Stimulated activated CD4-positive, alpha-beta T cell treated with anti-CD3 and anti-CD28 coated beads, Interleukin-4, amount 100 ng/mL, for 4 hours (primary cell): ENCODE measurements around the gene TNS1.
"Not testable (repeated sequence)": the region's sequence is repeated elsewhere in the genome, so short reads cannot be mapped to it uniquely, and the experiment has no call there.

Experiments used
- DNase-seq, 2 experiments: peaks; one replicate each; pipeline ENCODE4 v3.0.0-alpha.2; 2020

The TNS1 gene

DNA sequence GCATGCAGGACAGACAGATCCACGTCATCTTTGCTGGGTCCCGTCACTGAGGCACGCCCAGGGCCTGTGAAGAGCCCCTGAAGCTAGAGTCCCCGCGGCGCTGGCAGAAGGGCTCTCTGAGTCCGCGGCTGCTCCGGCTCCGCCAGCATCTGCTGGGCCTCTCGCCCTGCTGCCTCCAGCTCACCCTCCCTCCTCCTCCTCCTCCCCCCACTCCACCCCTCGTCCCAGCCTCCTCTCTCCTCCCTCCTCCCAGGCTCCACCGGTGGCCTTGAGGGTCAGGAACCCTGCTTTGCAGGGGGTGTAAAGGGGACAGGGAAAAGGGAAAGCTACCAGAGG lies at the start of gene TNS1:
Gene TNS1, minus strand, starts transcription at position 151 of the 336 bp plus-strand sequence. Its CDS starts 123 bp downstream, at position 28.
- DNase-seq = no peak

DNA sequence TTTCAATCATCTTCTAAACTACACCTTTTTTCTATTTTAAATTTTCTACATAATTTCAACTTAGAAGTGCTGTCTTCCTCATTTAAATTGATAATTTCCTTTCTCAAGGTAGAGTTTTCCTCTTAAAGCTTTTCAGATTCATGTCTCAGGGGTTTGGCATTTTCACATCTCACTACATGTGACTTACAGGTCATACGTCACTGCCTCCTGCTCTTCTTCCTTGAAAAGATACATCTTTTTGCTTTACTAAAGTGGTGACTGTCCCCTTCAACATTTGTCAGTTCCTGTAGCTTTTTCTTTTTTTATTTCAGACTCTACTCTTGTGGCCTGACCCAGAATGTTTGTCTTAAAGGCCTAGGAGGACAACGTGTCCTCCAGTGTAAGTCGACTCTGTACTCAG lies 49.1 kb upstream of the TNS1 start:
- DNase-seq = no peak

DNA sequence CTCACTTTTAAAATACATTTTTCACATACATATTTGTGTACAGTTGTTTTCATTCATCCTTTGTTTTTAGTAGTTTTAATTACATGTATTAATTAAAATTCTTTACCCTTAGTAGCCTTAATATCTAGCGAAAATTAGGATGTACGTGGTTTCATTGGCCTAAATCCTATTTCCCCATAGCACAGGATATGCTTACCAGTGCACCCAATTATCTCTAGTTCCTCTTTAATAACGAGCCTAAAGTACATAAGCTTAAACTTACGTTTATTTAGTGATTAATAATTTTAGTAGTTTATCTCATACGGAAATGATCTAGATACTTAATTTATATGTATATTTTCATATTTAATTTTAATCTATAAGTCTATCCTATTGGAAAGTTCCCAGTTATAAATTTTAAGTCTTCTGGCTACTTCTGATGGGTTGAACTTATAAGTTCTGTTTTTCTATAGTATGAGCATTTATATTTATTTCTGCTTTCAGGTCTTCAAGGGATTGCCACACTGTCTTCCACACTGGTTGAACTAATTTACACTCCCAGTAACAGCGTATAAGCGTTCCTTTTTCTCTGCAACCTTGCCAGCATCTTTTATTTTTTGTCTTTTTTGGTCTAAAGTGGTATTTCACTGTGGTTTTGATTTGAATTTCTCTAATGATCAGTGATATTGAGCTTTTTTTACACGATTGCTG lies 44.9 kb upstream of the TNS1 start:
- no peak for DNase-seq

DNA sequence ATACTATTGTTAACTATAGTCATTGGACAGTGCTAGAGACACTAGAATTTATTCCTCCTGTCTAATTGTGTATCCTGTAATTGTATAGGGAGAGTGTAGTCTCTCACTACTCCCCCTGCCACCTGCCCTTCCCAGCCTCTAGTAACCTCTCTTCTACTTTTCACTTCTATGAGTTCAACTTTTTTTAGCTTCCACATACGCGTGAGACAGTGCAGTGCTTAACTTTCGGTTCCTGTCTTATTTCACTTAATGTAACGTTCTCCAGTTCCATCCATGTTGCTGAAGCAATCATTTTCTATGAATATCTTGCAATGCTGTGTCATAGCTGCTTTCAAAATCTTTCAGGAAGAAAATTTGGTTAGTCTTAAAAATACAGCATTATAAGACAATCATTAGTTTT lies 43.4 kb upstream of the TNS1 start:
- DNase-seq = no peak

DNA sequence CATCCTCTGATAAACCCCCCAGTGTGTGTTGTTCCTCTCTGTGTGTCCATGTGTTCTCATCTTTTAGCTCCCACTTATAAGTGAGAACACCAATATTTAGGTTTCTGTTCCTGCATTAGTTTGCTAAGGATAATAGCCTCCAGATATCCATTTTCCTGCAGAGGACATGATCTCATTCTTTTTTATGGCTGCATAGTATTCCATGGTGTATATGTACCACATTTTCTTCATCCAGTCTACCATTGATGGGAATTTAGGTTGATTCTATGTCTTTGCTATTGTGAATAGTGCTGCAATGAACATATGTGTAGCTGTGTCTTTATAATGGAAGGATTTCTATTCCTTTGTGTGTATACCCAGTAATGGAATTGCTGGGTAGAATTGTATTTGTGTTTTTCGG lies 41.8 kb upstream of the TNS1 start:
- DNase-seq = not testable (repeated sequence)

DNA sequence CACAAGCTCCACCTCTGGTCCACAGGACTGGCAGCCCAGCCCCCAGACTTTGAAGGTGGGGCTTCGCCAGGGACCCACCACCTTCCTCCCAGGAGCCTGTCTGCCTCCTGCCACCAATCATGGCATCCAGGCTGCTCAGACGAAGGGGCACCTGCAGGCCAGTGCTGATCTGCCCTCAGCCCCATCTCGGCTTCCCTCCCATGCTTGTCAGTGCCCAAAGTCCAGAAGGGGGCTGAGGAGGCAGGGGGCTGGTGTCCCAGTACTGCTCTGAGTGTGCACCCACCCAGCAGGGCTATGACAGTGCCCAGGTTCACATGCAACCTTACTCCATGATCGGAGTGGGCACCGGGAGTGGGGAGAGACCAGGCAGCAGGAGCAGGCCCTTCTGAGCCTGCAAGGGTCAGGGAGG lies 40.9 kb upstream of the TNS1 start:
- no peak for DNase-seq

DNA sequence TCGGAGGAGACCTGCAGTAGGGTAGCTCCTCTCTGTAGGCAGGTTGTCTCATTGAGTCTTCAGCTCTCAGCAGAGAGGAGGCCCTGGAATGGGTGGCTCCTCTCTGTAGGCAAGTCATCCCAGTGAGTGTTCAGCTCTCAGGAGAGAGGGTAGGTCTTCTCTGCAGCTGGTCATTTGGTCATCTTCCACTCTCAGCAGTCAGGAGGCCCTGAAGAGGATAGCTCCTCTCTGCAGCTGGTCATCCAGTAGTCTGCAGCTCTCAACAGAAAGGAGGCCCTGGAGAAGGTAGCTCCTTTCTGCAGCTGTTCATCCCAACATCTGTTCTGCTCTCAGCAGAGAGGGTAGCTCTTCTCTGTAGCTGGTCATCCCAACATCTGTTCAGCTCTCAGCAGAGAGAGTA lies 40.3 kb upstream of the TNS1 start:
- no peak for DNase-seq

DNA sequence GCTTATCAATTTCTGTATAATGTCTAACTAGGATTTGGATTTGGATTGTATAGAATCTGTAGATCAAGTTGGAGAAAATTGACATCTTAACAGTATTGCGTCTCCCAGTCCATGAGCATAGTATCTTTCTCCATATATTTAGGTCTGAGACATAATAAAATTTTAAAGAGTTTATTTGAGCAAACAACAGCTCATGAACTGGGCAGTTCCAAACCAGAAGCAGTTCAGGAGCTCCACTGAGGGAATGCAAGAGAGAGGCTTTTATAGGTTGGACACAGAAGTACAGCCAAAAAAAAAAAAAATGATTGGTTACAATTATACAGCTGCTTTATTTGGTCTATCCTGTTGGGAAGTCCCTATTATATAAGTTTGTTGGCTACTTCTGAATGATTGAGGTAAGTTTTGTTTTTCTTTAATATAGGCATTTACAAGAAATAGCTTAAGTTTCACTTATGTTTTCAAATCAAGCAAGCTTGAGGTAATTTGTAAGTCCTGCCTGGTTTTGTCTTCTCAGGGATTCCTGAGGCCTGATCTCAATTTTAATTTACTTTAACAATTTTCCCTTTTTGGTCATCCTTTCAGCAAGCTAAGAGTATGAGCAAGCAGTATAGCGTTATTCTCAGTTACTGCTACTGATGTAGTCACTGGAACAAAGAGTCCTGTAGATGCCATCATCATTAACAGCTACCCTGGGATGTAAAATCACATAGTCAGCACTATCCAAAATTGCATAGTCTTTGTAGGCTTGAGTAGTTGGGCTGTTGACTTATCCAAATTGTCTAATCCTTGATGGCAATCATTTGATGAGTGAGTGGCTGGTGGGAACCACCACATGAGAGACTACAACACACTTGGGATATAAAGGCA lies 38.7 kb upstream of the TNS1 start:
- no peak for DNase-seq

DNA sequence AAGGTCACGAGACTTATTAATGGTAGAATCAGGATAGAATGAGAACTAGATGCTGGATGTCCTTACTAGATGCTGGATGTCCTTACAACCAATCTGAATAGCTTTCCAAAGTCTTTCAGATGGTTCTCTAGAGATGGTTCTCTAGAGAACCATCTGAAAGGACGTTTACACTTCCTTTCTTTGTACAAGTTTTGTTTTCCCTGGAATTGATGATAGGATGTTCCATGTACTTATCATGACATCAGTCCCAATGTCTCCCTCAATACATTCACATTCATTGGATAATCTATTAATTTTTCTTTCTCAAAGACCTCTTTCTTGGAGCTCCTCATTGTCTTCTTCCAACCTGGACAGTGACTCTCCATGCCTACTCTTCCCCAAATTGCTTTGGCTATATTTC lies 38.1 kb upstream of the TNS1 start:
- no peak for DNase-seq

DNA sequence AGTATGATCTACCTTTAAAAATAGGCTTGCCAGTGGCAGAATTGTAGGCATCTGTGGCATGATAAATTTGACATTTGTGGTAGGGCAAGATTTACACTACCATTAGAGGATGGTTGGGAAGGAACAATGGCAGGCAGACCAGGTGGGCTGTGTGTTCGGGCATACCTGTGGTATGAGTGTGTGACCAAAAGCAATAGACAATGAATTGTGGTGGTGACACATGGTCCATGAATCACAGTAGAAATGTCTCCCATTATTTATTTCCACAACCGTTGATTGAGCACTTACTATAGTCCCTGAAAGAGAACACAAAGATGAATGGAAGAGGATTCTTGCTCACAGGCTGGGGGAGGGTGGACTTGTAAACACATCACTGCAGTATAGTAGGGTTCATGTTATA lies 36.4 kb upstream of the TNS1 start:
- DNase-seq = no peak

DNA sequence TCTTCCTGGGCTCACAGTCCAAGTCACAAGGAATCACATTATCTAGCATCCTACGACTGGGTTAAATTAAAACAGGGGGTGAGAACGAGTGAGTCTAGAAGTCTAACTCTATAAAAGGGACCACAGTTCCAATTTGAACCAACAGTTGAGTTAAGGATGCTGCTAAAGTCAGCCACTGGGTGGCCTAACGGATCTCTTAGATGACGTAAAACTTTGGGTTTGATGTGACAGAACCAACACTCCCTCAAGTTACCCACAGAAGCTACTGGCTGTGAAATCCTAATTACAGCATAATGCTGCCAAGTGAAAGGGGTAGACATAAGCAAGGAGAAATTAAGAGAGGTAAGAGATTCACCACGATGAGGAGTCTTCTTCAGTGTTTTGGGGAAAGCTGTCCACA lies 33.6 kb upstream of the TNS1 start:
- no peak for DNase-seq

DNA sequence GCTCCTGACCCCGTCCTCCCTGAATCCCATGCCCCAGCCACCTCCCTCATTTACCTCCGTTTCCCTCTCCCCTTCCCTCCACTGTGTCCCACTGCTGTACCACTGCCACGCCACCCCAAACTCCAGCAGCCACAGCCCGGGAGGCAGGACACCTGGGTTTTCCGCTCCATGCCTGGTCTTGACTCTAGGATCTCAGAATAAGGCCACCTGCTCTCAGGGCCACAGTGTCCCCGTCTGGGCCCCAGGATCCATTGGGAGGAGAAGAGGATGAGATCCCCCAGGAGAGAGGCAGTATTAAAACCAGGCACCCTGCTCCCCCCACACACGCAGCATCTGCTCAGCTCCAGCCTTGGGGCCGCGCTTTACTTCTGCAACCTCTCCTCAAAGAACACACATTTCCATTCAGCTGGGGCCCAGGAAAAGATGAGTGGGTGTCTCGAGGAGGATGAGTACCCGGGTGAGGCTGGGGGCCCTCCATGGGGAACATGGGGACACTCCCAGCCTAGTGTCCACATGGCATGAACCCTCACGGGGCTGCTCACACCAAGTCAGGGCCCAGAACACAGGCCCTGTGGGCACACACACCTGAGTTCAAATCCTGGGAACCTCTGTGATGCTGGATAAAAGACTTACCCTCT lies 32.8 kb upstream of the TNS1 start:
- DNase-seq = no peak

DNA sequence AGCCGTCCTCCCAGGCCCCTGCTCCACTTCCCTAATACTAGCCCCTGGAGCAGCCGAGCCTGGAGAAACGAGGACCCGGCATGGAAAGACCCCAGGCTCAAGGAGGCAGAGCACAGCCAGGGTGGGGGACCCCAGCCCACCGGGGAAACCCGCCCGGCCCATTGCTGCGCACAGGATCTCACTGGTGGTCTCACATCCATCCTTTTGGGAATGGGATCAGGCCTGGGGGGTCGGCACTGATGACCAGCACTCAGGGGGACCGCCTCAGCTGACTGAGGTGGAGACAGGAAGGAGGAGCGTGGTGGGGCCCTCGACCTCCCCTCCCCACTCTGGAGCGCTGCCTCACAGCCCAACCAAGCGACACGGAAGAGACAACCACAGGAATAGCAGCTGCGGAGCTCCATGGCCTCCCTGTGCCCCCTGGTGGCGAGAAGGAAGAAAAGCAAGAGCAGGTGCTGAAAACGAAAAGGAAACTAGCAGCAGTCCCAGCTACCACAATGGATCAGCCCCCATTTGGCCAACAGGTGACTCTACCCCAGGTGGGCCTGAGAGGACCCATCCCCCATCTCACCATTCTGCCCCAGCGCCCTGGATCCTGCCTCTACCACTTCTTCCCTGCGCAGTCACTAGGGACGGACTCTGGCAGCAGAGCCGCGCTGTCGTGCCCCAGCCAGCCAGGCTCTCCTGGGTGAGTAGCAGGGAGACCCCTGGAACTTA lies 31.9 kb upstream of the TNS1 start:
- DNase-seq = peak; percentile 60 to 69

DNA sequence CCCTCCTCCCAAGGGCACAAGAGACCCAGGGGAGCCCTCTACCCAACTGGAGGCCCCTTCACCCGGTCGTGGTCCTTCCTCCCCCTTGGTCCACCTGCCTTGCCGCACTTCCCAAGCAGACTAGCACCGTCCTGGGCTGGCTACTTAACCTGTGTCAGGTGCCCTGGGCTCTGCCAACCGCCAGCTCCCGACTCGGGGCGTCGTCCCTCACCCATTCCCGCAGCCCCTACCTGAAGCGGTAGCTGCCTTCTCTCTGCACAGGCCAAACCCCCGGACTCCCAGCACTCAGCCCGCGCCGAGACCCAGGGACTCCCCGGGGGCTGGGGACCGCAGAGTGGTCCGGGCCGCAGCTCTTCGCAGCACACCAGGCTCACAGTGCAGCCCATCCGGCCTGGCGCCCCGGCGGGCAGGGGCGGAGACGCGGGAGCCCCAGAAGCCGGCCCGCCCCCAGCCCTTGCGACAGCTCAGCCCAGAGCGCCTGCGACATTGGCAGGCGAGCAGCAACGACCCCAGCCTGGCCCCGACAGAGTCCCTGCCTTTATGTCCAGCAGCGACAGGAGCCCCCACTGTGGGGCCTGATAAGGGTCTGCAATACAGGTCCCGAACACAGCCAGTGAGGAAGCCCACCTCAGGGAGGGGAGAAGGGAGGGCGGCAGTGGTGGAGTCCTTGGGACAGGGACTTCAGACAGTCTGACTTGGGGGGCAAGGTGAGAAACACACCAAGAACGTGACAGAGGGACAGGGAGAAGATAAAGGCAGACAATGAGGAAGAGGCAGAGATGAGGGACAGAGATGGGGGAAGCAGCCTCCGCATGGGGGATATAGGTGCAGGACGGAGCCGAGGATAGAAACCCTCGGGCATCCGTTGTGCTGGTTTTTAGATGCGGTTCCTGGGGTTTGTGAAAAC lies 31.0 kb upstream of the TNS1 start:
- no peak for DNase-seq

DNA sequence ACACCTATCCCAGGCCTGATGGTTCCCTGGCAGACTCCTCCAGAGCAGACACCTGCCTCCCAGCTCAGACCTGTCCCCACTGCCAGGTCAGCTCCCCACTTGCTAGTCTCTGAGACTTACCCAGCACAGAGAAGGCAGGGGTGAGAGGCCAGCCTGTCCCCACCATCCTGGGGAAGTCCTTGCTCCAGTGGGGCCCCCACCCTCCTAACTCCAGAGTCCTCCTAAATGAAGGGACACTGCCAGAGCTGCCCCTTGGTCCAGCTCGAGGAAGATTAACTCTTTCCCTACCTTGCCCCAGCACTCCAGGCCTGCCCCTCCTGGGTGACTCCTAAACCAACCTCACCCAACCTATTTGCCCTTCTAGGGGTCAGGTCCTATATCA lies 30.4 kb upstream of the TNS1 start:
- no peak for DNase-seq

DNA sequence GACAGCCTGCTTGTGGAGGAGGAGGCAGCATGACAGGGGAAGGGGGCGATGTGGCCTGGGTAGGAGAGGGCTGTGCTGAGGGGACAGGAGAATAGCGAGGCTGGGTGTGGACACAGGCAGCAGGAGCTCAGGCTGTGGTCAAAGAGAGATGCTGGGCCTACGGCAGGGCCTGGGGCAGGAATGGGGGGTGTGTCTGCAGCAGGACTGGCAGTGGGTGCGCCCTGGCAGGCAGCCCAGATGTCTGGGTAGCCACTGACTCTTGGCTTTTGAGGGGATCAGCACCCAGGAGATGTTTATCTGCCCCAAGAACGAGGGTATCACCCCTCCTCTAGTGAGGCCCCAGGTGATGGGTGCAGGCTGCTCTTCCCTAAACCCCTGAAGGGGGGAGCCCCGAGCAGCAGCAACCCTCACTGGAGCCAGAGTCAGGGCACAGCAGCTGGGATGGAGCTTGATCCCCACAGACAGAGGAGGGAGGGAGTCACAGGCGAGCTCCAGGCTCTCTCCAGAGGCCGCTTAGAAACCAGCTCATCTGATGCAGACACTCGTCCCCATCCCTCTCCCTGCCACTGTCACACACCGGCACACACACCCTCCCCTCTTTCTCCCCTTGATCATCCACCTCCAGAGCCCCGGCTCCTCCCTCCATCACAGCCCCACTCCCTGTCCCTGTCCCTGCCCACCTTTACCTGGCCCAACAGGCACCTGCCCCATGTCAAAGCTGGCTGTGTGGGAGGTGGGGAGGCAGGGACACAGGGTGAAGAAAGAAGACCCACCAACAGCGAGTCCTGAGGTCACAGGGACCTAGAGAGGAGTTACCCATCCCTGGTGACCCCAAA lies 29.8 kb upstream of the TNS1 start:
- DNase-seq = no peak

DNA sequence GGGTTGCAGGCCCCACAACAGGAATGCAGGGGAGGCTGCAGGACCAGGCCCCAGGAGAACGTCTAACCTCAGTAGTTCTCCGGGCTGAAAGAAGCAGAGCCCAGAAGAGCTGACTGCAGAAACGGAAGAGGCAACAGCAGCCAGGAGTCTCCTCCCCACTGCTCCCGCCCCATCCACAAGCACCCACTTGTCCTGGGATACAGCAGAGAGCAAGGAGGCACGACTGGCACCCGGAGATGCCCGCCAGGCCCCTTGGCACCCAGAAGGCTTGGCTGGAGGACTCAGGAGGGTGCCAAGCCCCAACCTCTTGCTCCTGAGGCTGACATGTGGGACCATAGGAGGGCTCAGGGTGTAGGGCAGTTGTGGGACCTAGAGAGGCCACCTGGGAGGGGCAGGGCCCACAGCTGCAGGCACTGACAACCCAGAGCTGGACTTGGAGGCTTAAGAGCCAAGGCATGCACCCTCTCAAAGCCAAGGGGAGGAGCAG lies 29.0 kb upstream of the TNS1 start:
- no peak for DNase-seq

DNA sequence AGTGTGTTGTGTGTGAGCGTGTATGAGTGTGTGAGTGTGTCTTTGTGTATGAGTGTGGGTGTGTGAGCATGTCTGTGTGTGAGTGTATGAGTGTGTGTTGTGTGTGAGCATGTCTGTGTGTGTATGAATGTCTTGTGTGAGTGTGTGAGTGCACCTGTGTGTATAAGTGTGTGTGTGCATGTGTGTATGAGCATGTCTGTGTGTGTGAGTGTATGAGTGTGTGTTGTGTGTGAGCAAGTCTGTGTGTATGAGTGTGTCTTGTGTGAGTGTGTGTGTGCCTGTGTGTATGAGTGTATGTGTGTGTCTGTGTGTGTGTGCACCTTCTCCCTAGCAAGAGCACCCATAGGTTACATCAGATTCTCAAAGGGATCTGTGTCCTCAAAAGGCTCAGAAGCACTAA lies 28.5 kb upstream of the TNS1 start:
- no peak for DNase-seq

DNA sequence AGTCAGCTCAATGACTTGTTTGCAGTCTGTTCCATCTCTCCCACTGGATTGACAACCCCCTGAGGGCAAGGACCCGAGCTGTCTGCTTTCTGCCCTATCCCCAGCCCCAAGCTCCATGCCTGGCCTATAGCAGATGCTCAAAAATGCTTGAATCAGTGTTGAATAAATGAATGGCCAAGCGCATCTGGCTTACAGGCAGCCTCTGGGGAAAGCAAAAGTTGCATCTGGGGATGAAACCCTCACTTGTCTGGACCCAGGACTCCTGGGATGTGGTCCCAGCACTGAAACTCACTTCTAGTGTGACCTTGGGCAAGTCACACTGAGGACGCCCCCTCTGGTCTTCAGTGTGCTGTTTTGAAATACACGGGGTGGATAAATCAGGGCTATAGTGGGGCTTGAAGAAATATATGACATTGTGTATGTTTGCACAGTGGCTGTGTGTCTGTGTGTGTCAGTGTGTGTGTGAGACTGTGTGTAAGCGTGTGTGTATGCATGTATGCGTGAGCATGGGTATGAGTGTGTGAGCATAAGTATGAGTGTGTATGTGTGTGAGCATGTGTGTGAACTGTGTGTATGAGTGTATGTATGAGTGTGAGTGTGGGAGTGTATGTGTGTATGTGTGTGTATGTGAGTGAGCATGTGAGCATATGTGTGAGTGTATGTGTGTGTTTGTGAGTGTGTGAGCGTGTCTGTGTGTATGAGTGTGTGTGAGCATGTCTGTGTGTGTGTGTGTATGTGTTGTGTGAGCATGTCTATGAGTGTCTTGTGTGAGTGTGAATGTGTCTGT lies 27.8 kb upstream of the TNS1 start:
- no peak for DNase-seq
